H1 (cell line): Measurements from ENCODE around the gene RNF182. TPM values are rescaled to one million over a fixed set of nuclear protein-coding genes. Genes with fewer than 3 reads are reported as not detected.

Source experiments
- CHD1 ChIP-seq: IDR thresholded peaks from 2 replicates; pipeline ENCODE4 v1.6.1; 2012; ENCODE audit warnings: low read depth, low read length, improper control_type of control experiment
- CHD7 ChIP-seq: fragments of 300-600 bp; sonication (generic); IDR thresholded peaks from 2 replicates; pipeline ENCODE4 v1.7.1; 2012; ENCODE audit warnings: low read length, moderate library complexity, mild to moderate bottlenecking, inconsistent platforms; ENCODE audit not compliant: insufficient replicate concordance
- CTBP2 ChIP-seq: IDR thresholded peaks from 2 replicates; pipeline ENCODE4 v1.7.0; 2011; ENCODE audit warnings: borderline replicate concordance, mild to moderate bottlenecking, moderate library complexity, mixed read lengths, low read length; ENCODE audit not compliant: insufficient read depth, insufficient read length
- EGR1 ChIP-seq: IDR thresholded peaks from 2 replicates; pipeline ENCODE4 v1.6.1; 2011; ENCODE audit warnings: low read depth, low read length, borderline replicate concordance
- HDAC2 ChIP-seq, 2 experiments: fragments of 300-600 bp in 1 of 2; sonication (generic) in 1 of 2; IDR thresholded peaks; 2 replicates each; pipeline ENCODE4 v1.6.1; 2011 to 2012; ENCODE audit warnings: low read depth in 2 of 2, low read length in 2 of 2, mild to moderate bottlenecking in 2 of 2, moderate library complexity in 2 of 2, borderline replicate concordance in 1 of 2, inconsistent platforms in 1 of 2
- PHF8 ChIP-seq: fragments of 200-600 bp; sonication (generic); conservative IDR thresholded peaks from 2 replicates; pipeline ENCODE4 v1.7.1; 2012; ENCODE audit warnings: low read depth, mild to moderate bottlenecking, inconsistent platforms, low read length, moderate library complexity
- POLR2A ChIP-seq, 2 experiments: IDR thresholded peaks; 1 replicate in 1 of 2; 2 replicates in 1 of 2; pipeline ENCODE4 v1.6.1; 2011; ENCODE audit warnings: low read depth in 2 of 2, low read length in 2 of 2, mild to moderate bottlenecking in 2 of 2; ENCODE audit errors: control extremely low read depth in 1 of 2
- RAD21 ChIP-seq, 2 experiments: IDR thresholded peaks in 1 of 2; conservative IDR thresholded peaks in 1 of 2; 2 replicates each; pipeline ENCODE4 v1.6.1; 2011; ENCODE audit warnings: low read depth in 2 of 2, low read length in 2 of 2, improper control_type of control experiment in 1 of 2, inconsistent platforms in 1 of 2, mild to moderate bottlenecking in 1 of 2, moderate library complexity in 1 of 2
- RXRA ChIP-seq: IDR thresholded peaks from 2 replicates; pipeline ENCODE4 v1.6.1; 2011; ENCODE audit warnings: low read depth, mild to moderate bottlenecking, low read length, moderate library complexity; ENCODE audit not compliant: insufficient read depth
- SP1 ChIP-seq: IDR thresholded peaks from 2 replicates; pipeline ENCODE4 v1.6.1; 2011; ENCODE audit warnings: low read depth, low read length
- TBP ChIP-seq: IDR thresholded peaks from 2 replicates; pipeline ENCODE4 v1.6.1; 2011; ENCODE audit warnings: low read depth, low read length, improper control_type of control experiment
- polyA plus RNA-seq, 7 experiments: library from polyadenylated mRNA; depleted of rRNA in 3 of 7; stranded (reverse) in 5 of 7; unstranded in 2 of 7; fragments of >200 nt in 5 of 7; fragments of 200-250 nt in 2 of 7; gene quantifications; 1 replicate in 5 of 7; 2 replicates in 1 of 7; 4 replicates in 1 of 7; pipeline versions ENCODE4 v1.2.1 to v1.2.3, GENCODE V29; 2011 to 2013; ENCODE audit warnings: missing spikeins in 2 of 7, mixed read lengths in 2 of 7
- total RNA-seq: library from RNA; stranded (reverse); fragmentation: NEBNext Ultra II Directional; extraction: Animal tissue kit (Norgen Biotek cat#: 25700); gene quantifications from 2 replicates; pipeline ENCODE4 v1.2.1, GENCODE V29; 2021

The RNF182 gene
- total and polyA plus RNA-seq, 2 of the 8 experiments (the other 6 are each of a cell fraction or from before 2014, with no cell fraction given): 6.2 to 10.7 TPM

DNA sequence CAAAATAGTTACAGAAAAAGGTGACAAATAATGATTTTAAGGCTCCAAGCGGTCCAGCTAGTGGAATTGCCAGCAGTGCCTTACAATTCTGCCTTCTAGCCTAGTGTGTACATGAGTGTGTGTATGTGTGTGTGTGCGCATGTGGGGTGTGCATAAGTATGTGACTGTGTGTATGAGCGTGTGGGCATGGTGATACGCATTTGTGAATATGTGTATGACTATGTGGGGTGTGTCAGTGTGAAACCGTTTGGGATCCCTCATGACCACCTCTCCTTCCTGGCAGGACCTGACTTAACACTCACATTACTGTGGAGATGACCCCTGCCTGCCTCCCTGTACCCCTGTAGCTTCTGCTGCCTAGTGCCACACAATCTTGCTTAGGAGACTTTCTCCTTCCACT is 40.4 kb upstream of the RNF182 start (continued):
- TF ChIP-seq CHD7 (no peak), EGR1 (no peak), RAD21 (IDR thresholded peaks at IDR 0.05 in 1 of 2, conservative IDR thresholded peaks at IDR 0.05 in 1 of 2; ENCODE audit: low read depth in 2 of 2, low read length in 2 of 2) (no peak), CTBP2 (no peak), CHD1 (no peak), RXRA (no peak), TBP (no peak), POLR2A (IDR thresholded peaks at IDR 0.05; ENCODE audit: control extremely low read depth in 1 of 2, low read depth in 2 of 2, low read length in 2 of 2) (no peak), PHF8 (no peak), HDAC2 (IDR thresholded peaks at IDR 0.05; ENCODE audit: borderline replicate concordance in 1 of 2, low read depth in 2 of 2, low read length in 2 of 2) (no peak), SP1 (no peak)
